SK-N-SH (cell line): ENCODE measurements around the gene MMP19.

Experiments used
- CTCF ChIP-seq: fragments of 200-600 bp; sonication (generic); IDR thresholded peaks from 2 replicates; pipeline ENCODE4 v1.6.1; 2017; ENCODE audit warnings: antibody characterized with exemption, mild to moderate bottlenecking, moderate library complexity
- POLR2AphosphoS5 ChIP-seq: IDR thresholded peaks from 2 replicates; pipeline ENCODE4 v1.6.1; 2012; ENCODE audit warnings: low read depth, low read length

GRCh38 chr12:55847603-55848291 lies 5.0 kb upstream of the MMP19 start:
- TF ChIP-seq CTCF (no peak), POLR2AphosphoS5 (peak; percentile 89)
